Activated CD8-positive, alpha-beta memory T cell treated with anti-CD3 and anti-CD28 coated beads, Interleukin-2, amount 50 U/mL, for 24 hours (primary cell): ENCODE measurements around the gene C2CD2L.
"Not testable (repeated sequence)": the region's sequence is repeated elsewhere in the genome, so short reads cannot be mapped to it uniquely, and the experiment has no call there.

ENCODE experiments used
- DNase-seq: peaks from one replicate; pipeline ENCODE4 v3.0.0-alpha.2; 2020; ENCODE audit errors: extremely low read depth

C2CD2L gene

DNA sequence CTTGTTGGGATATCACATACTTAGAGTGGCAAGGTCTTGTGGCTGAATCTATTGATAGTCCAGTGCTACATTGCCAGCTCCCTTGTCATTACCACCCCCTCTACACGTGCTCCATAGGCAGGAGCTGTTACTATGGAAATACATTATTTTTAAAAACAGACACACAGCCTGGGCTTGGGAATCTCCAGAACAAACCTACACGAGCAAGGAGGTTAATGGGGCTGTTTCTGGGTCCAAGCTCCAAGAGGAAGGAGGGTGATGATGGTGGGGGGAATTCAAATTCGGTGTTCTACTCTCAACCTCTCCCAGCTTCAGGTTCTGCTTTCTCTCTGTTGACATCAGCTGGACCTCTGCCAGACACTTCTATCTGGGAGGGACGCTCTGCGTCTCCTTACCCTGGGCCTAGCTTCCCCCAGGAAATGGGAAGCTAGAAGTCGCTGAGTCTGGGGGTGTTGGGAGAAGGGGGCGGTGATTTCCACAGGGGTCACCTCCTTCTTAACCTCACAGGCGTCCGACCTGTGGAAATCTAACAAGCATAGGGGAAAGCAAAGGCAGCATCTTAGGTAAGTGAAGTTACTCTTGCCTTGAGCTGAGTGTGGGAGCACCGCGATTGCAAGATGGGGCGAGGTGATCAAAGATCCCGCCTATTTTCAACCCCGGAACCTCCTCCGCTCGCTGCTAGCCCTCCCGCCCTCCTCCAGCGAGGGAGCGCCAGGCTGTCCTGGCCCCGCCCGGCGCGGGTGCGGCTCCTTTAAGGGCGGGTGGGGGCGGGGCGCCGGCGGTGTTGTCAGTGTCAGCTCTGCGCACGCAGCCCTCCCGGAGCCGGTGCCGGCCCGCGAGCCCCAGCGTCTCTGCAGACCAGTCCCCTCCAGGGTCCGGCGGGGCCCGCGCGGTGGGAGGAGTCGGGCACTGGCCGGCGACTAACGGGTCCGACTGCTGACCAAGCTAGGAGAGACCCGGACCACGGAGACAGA is at the start of gene C2CD2L:
Gene C2CD2L, plus strand, starts transcription at position 781 of the 974 bp plus-strand sequence. CDS start 398 bp downstream, outside the sequence.
- peak; percentile 69 for DNase-seq

DNA sequence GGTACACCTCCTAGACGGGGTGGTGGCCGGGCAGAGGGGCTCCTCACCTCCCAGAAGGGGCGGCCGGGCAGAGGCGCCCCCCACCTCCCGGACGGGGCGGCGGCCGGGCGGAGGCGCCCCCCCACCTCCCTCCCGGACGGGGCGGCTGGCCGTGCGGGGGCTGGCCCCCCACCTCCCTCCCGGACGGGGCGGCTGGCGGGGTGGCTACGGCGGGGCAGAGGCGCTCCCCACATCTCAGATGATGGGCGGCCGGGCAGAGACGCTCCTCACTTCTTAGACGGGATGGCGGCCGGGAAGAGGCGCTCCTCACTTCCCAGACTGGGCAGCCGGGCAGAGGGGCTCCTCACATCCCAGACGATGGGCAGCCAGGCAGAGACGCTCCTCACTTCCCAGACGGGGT is 48.0 kb upstream of the C2CD2L start:
- DNase-seq = not testable (repeated sequence)

DNA sequence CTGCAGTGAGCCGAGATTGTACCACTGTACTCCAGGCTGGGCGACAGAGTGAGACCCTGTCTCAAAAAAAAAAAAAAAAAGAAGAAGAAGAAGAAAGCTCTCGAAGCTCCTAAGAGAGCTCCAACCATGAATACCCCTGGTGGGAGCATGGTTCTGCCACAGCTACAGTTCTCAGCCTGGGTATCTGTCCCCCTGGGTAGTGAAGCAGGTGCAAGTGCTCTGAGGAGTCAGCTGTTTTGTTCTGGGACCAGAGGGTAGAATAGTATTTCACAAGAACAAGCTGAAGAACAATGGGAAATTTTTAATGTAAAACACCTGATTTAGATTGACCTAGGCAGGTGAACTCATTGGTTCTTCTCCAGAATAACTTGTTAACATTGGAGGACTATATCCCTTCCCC is 45.9 kb upstream of the C2CD2L start:
- DNase-seq = no peak

GRCh38 chr11:119062779-119063178 is 44.4 kb upstream of the C2CD2L start:
- DNase-seq = no peak

DNA sequence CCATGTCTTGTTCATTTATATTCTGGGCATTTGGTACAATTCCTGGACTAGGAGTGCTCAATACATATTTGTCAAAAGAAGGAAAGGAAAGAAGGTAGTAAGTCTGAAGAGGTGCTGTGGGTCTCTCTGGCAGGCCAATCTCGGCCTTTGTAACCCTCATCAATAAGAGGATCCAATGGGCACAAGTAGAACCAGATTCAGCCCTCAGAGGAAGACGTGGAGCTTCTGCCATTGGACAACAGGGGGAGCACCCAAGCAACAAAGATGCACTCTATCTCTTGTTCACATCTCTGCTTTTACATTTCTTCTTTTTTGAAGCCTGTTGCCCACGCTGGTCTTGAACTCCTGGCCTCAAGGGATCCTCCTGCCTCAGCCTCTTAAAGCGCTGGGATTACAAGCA is 41.8 kb upstream of the C2CD2L start:
- DNase-seq = peak; percentile 13

- peak; percentile 93 for DNase-seq
These were observed 39.5 kb upstream of the C2CD2L start, which contains the start of gene VPS11 for GRCh38 chr11:119067371-119068222. Gene VPS11, plus strand, starts transcription at chr11:119067818. Its CDS starts 6 bp downstream, at chr11:119067824.

DNA sequence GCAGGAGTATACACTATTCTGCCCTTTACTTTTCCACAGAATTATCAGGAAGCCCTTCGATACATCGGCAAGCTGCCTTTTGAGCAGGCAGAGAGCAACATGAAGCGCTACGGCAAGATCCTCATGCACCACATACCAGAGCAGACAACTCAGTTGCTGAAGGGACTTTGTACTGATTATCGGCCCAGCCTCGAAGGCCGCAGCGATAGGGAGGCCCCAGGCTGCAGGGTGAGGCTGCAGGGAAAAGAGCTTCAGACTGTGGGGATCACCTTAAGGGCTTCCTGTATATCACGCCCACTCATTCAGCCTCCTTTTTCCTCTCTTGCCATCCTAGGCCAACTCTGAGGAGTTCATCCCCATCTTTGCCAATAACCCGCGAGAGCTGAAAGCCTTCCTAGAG is 29.3 kb upstream of the C2CD2L start:
- no peak for DNase-seq

DNA sequence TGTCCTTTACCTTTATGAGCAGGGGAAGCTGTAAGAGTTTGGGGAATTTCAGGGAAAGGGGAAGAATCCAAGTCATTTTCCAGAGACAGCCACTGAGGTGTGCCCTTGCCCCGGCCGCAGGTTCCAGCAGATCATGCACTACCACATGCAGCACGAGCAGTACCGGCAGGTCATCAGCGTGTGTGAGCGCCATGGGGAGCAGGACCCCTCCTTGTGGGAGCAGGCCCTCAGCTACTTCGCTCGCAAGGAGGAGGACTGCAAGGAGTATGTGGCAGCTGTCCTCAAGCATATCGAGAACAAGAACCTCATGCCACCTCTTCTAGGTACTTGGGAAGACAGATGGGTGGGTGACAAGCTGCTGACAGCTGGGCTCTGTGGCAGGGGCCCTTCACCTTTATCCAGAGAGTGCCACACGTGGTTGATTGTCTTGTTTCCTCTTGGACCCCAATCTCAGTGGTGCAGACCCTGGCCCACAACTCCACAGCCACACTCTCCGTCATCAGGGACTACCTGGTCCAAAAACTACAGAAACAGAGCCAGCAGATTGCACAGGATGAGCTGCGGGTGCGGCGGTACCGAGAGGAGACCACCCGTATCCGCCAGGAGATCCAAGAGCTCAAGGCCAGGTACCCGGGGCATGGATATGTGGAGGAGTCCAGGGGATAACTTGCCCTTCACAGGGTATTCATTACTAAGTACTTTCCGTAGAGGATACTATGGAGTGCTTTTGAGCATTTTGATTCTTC is 28.3 kb upstream of the C2CD2L start:
- DNase-seq = no peak

- no peak for DNase-seq
These were observed 25.4 kb upstream of the C2CD2L start for GRCh38 chr11:119081682-119082260.

DNA sequence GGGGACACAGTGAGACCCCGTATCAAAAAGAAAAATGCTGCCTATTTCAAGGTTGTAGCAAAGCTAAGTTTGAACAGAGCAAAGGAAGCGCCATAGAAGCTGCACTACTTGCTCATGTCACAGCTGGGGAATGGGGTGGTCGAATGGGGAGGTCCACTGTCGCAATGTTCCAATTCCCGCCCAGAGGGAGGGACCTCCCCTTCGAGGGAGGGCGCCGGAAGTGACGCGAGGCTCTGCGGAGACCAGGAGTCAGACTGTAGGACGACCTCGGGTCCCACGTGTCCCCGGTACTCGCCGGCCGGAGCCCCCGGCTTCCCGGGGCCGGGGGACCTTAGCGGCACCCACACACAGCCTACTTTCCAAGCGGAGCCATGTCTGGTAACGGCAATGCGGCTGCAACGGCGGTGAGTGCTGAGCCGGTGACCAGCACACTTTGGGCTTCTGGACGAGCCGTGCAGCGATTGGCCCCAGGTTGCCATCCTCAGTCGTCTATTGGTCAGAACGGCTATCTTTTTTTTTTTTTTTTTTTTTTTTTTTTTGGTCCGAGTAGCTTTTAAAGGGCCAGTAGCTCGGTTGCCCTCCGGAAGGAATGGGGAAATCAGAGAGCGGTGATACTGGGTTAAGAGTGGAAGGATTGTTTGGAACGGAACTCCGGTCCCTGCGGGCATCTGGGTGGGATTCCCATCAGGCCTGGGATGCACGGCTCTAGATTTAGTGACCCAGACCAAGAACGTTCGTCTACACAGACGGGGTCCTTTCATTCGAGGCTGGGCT is 22.3 kb upstream of the C2CD2L start, which contains the start of gene HMBS:
Gene HMBS, plus strand, starts transcription at position 219 of the 774 bp plus-strand sequence. Its CDS starts 153 bp downstream, at position 372.
- DNase-seq = peak; percentile 85

- DNase-seq = no peak
These were observed 21.7 kb upstream of the C2CD2L start for GRCh38 chr11:119085437-119085847.

DNA sequence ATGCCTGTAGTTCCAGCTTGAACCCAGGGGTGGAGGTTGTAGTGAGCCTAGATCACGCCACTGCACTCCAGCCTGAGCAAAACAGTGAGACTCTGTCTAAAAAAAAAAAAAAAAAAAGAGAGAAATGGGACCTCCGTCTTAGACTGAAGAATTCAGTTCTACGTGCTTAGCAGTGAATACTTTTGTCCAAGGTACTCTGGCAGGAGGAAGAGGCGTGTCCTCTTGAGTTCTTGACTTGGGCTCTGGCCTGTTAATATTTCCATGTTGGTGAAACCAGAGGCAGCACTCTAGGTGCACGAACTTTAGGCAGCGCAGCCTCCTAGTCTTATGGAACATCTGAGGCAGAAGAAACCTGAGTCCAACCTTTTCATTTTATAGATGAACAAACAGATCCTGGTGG is 20.0 kb upstream of the C2CD2L start:
- no peak for DNase-seq

GRCh38 chr11:119087747-119088241 is 19.4 kb upstream of the C2CD2L start:
- no peak for DNase-seq

DNA sequence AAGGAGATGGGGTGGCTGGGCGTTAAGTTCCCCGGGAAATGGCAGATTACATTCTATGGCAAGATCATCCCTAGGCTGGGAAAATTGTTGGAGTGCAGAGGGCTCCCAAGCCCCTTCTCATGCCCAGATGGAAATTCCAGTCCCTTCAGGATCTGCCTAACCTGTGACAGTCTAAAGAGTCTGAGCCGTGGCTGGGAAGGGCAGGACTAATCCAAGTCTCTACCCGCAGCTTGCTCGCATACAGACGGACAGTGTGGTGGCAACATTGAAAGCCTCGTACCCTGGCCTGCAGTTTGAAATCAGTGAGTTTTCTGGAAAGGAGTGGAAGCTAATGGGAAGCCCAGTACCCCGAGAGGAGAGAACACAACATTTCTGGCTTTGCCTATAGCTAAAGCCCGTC is 18.7 kb upstream of the C2CD2L start:
- no peak for DNase-seq

DNA sequence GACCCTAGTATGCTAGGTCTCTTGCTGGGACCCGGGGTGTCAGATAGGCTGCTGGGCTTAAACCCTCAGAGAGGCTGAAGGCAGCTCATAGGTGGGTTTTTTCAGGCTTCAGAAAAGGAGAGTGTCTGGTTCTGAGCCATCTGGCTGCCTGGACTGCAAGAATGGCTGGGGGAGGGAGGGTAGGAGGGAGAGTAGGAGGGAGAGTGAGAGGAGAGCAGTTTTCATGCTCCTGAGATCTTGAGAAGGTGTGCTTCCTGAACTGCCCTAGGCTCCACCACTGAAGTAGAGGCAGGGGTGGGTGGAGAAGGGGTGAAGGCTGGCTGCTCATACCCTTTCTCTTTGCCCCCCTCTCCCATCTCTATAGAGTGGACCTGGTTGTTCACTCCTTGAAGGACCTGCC is 17.8 kb upstream of the C2CD2L start:
- DNase-seq = no peak

- no peak for DNase-seq
These were observed 16.0 kb upstream of the C2CD2L start for GRCh38 chr11:119091178-119091577.

GRCh38 chr11:119091966-119092879 is 14.9 kb upstream of the C2CD2L start:
- DNase-seq = no peak

- no peak for DNase-seq
These were observed 14.0 kb upstream of the C2CD2L start for GRCh38 chr11:119092880-119093842.
